ENCODE results near the gene ATR.

GRCh38 chr3:142609136-142609535, 30.6 kb upstream of the ATR start:
- TF ChIP-seq CTCF (IDR thresholded peaks at IDR 0.05; ENCODE audit: insufficient read depth, low read length) (no peak), SPI1 (IDR thresholded peaks at IDR 0.05; ENCODE audit: borderline replicate concordance, low read depth) (no peak)

All from HL-60 (cell line).